Prostate gland (tissue), 2 donors: ENCODE measurements around the gene FAM114A1.

ENCODE experiments used
- CTCF ChIP-seq, 4 experiments: fragments of 200-600 bp in 2 of 4; fragments of 450-650 bp in 2 of 4; sonication (generic) in 2 of 4; IDR thresholded peaks; 1 replicate in 3 of 4; 2 replicates in 1 of 4; pipeline ENCODE4 v1.5.1; 2016 to 2019; ENCODE audit warnings: antibody characterized with exemption in 4 of 4, mild to moderate bottlenecking in 2 of 4, moderate library complexity in 2 of 4
- POLR2A ChIP-seq: fragments of 450-650 bp; IDR thresholded peaks from one replicate; pipeline ENCODE4 v1.6.1; 2016; ENCODE audit warnings: antibody characterized with exemption, mild to moderate bottlenecking
- POLR2AphosphoS5 ChIP-seq: sonication (generic); formaldehyde crosslinking; IDR thresholded peaks from one replicate; pipeline ENCODE4 v1.6.1; 2017; ENCODE audit warnings: antibody characterized with exemption

GRCh38 chr4:38930204-38930603 lies 62.6 kb downstream of the FAM114A1 start:
- TF ChIP-seq POLR2A (no peak), CTCF (IDR thresholded peaks at IDR 0.05) (no peak), POLR2AphosphoS5 (no peak)
